GM21447 (cell line): ENCODE data around the gene ARL14EPL.
"Not testable (repeated sequence)": the region's sequence is repeated elsewhere in the genome, so short reads cannot be mapped to it uniquely, and the experiment has no call there.

Experiments used
- ATAC-seq: cut with Tn5 transposase; IDR thresholded peaks from one replicate; pipeline ENCODE4 v1.9.1; 2021; ENCODE audit not compliant: unreplicated experiment

The ARL14EPL gene

DNA sequence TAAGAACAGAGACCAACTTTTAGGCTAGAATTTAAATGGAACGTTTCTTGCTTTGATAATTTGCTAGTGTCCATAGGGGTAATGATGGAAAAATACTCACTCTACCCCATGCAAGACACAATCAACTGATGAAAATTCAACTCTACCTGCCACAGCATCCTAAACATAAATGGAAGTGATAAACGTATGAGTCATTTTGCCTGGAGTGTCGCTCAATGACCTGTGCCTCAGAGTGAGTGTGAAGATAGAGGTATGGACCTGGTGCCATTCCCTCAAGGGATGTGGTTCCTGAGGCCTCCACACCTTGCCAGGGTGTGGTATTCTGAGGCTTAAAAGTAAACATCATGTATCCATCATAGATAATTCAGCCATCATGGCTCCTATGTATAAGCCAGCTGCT, 14.0 kb downstream of the ARL14EPL start:
- ATAC-seq: no peak

- no peak for ATAC-seq
Measured at GRCh38 chr5:116046823-116047222, 14.6 kb downstream of the ARL14EPL start.

GRCh38 chr5:116058346-116058936, 26.2 kb downstream of the ARL14EPL start:
- ATAC-seq: no peak

DNA sequence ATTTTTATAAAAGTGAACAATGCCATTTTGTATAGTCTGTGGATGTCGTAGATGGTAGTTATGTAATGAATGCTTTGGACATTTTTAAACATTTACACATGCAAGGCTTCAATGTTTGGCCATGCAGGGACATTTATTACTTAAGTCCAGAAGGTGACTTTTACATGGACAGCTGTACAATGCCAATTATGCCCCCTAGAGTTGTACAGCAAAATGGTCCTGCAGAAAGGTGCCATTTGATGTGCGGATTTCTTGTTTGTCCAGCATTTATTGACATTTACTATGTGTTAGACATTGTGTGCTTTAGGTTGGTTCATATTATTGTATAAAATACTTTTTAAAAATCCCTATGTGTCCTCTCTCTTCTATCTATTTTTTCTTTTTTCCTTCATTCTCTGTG, 30.1 kb downstream of the ARL14EPL start:
- ATAC-seq: no peak

DNA sequence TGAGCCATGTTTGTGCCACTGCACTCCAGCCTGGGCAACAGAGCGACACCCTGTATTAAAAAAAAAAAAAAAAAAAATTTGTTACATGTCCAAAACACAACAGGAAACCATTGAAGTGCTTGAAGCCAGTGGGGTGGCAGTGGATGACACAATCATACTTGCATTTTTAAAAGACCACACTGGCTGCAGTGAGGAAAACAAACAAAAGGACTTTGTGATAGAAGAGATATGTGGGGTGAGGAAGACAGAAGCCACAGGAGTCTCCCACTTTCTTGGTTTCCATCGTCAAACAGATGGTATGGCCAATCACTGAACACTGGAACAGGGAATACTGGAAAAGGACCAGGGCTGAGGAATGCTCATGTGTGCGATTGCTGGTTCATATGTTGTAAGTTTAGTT, 31.7 kb downstream of the ARL14EPL start:
- ATAC-seq: no peak

DNA sequence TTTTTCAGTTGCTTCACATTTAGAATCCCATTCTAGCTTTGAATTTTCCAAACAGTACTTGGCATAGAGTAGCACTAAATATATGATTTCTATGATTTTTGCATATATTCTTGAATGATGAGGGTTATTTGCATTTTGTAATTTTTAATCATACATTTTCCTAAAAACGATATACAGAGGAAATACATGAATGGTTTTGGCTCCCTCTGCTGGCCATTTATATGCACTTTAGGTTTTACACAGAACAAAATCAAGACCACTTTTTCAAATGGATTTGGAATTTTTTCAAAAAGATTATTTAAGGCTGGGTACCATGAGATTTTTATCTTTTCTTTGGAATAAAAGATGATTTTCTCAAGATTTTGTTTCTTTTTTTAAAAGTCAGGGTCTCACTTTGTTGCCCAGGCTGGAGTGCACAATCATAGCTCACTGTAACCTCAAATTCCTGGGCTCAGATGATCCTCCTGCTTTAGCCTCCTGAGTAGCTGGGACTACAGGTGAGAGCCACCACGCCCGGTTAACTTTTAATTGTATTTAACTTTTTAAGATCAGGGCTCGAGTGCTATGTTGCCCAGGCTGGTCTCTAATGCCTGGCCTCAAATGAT, 35.9 kb downstream of the ARL14EPL start:
- ATAC-seq: peak; percentile 55

- ATAC-seq: no peak
Measured at GRCh38 chr5:116071211-116071610, 38.9 kb downstream of the ARL14EPL start.

DNA sequence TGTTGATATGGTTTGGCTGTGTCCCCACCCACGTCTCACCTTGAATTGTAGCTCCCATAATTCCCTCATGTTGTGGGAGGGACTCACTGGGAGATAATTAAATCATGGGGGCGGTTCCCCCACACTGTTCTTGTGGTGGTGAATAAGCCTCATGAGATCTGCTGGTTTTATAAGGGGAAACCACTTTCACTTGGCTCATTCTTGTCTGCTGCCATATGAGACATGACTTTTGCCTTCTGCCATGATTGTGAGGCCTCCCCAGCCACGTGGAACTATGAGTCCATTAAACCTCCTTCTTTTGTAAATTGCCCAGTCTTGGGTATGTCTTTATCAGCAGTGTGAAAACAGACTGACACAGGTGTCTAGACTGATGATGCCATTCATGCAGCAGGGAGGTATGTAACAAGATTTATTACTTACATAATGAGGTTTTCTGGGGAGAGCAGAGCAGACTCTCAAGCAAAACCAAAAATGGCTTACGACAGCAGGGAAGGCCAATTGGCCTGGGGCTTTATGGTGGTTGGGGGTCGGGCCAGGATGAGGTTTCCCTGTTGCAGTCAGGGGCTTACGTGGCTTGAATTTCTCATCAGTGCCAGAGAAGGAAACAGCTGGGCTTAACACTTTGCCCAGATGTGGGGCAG, 43.0 kb downstream of the ARL14EPL start:
- no peak for ATAC-seq

DNA sequence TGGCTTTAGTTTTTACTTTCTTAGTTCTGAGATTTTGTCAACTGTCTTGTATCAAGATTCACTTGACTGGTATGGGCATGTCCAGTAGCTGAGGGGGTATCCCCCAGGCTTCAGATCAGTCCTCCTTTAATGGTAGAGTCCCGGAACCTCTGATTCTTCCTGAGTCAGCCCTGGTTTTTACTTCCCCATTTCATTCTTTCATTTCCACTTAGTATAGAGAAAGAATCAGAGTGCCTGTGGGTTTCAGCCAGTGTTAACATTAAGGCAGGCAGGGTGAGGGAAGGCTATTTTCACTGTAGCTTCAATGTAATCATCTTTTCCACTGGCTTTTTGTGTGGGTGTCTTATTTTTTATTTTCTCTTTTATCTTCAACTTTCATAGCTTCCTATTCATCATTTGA, 44.2 kb downstream of the ARL14EPL start:
- peak; percentile 99 for ATAC-seq

GRCh38 chr5:116078199-116078598, 45.9 kb downstream of the ARL14EPL start:
- no peak for ATAC-seq

GRCh38 chr5:116084287-116084691, 52.0 kb downstream of the ARL14EPL start:
- peak; percentile 49 for ATAC-seq

- peak; percentile 90 for ATAC-seq
Measured at GRCh38 chr5:116084871-116085715, 52.8 kb downstream of the ARL14EPL start, which contains the start of gene COMMD10. Gene COMMD10 (plus strand): TSS chr5:116085025.

- ATAC-seq: not testable (repeated sequence)
Measured at GRCh38 chr5:116086309-116086708, 54.0 kb downstream of the ARL14EPL start.

GRCh38 chr5:116088062-116088461, 55.8 kb downstream of the ARL14EPL start:
- ATAC-seq: no peak

GRCh38 chr5:116090302-116090701, 58.0 kb downstream of the ARL14EPL start:
- no peak for ATAC-seq

GRCh38 chr5:116091416-116091815, 59.1 kb downstream of the ARL14EPL start:
- ATAC-seq: no peak

DNA sequence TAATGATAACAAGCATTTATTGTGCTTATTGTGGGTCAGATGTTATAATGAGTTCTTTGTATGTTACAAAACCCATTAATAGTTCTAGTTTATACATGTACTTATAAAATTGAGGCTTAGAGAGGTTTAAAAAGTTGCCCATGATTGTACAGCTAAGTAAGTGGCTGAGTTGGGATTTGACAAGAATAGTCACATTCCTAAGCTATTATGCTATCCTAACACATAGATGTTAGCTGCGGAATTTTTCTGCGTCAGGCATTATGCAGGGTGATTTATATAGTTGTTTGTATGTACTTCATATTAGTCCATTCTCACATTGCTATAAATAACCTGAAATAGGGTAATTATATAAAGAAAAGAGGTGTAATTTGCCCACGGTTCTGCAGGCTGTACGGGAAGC, 65.0 kb downstream of the ARL14EPL start:
- no peak for ATAC-seq

DNA sequence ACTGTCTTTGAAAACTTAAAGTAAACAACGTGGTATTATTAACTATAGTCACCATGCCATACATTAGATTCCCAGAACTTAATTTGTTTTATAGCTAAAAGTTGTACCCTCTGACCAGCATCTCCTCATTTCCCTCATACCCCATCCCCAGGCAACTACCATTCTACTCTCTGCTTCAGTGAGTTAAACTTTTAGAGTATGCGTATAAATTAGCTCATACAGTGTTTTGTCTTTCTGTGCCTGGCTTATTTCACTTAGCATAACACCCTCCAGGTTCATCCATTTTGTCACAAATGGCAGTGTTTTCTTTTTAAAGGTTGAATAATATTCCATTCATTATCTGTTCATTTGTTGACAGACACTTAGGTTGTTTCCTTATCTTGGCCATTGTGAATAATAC, 66.7 kb downstream of the ARL14EPL start:
- no peak for ATAC-seq

GRCh38 chr5:116104941-116105340, 72.7 kb downstream of the ARL14EPL start:
- ATAC-seq: not testable (repeated sequence)
